ENCODE measurements around the gene RIPK4. TPM values are rescaled to one million over a fixed set of nuclear protein-coding genes. Genes with fewer than 3 reads are reported as not detected.

RIPK4 gene
- total RNA-seq, 4 donors from 2014 or later: 4.4 to 20.5 (median 10.6) TPM

DNA sequence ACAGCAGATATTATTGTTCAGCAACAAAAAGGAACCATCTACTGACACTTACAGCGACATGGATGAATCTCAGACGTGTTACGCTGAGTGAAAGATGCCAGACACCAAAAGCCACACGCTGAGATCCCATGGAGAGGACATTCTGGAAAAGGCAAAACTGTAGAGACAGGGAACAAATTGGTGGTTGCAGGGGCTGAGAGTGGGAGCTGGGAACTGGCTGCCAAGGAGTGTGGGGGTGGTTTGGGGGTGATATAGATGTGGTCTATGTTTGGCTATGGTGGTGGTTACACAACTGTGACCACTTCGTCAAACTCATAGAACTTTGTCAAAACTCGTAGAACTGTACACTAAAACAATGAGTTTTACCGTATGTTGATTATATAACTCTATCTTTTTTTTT is 57.7 kb downstream of the RIPK4 start:
- intact Hi-C loops (cut with DNase I; ENCODE audit: low total_unique reads): no loop called here
- no peaks in the 10 kb centered on the region for H3K36me3 ChIP-seq
- peaks cover 8% of the 10 kb centered on the region for H3K27me3 ChIP-seq
- in situ Hi-C loops (cut with MboI; ENCODE audit: low pct_ligation_motif_present in 1 of 4, low pct_unique_long_range_greater_than_20kb in 1 of 4, low sequenced_read_pairs in 3 of 4): no loop called here
- no peaks in the 10 kb centered on the region for H3K9me3 ChIP-seq
- no peak for DNase-seq
- no peak for TF ChIP-seq POLR2A (IDR thresholded peaks at IDR 0.05)
- TF ChIP-seq EP300 (IDR thresholded peaks at IDR 0.05; ENCODE audit: low read depth): no peak
- TF ChIP-seq POLR2AphosphoS5 (IDR thresholded peaks at IDR 0.05): no peak
- TF ChIP-seq, protein P1, sequence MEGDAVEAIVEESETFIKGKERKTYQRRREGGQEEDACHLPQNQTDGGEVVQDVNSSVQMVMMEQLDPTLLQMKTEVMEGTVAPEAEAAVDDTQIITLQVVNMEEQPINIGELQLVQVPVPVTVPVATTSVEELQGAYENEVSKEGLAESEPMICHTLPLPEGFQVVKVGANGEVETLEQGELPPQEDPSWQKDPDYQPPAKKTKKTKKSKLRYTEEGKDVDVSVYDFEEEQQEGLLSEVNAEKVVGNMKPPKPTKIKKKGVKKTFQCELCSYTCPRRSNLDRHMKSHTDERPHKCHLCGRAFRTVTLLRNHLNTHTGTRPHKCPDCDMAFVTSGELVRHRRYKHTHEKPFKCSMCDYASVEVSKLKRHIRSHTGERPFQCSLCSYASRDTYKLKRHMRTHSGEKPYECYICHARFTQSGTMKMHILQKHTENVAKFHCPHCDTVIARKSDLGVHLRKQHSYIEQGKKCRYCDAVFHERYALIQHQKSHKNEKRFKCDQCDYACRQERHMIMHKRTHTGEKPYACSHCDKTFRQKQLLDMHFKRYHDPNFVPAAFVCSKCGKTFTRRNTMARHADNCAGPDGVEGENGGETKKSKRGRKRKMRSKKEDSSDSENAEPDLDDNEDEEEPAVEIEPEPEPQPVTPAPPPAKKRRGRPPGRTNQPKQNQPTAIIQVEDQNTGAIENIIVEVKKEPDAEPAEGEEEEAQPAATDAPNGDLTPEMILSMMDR (IDR thresholded peaks at IDR 0.05): no peak
- WGBS, 2 donors (ENCODE audit: low coverage in 1 of 2): 65 to 74% methylated on average over 6 to 7 of the region's 7 CpGs
- H3K4me3 ChIP-seq: no peak overlapping the region
- H3K4me1 ChIP-seq: peaks cover 12 to 57% (median 34%) of the 10 kb centered on the region in 4 donors
- no peak overlapping the region for H3K27ac ChIP-seq

DNA sequence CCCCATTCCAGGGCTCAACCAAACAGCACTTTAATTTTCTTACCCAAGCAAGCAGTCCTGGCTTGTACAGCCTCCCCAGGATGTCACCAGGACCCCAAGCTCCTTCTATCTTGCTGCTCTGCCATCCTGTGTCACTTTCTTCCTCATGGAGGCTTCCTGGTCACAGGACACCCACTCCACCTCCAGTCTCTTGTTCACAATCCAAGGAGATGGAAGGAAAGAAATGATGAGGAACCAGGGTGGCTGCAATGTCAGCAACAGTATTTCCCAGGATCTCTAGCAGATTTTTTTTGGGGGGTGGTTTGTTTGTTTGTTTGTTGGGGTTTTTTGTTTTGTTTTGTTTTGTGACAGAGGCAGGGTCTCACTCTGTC is 58.9 kb downstream of the RIPK4 start:
- no peak overlapping the region for H3K4me3 ChIP-seq
- no peaks in the 10 kb centered on the region for H3K9me3 ChIP-seq
- peaks cover 8% of the 10 kb centered on the region for H3K27me3 ChIP-seq
- TF ChIP-seq POLR2A (IDR thresholded peaks at IDR 0.05): no peak
- TF ChIP-seq, protein P1 (IDR thresholded peaks at IDR 0.05): no peak
- no peak for TF ChIP-seq EP300 (IDR thresholded peaks at IDR 0.05; ENCODE audit: low read depth)
- TF ChIP-seq POLR2AphosphoS5 (IDR thresholded peaks at IDR 0.05): no peak
- peak overlapping the region; percentile 71 to 78 (median 74) for H3K27ac ChIP-seq
- H3K4me1 ChIP-seq: peaks cover 12 to 59% (median 36%) of the 10 kb centered on the region in 4 donors
- DNase-seq: no peak
- no peaks in the 10 kb centered on the region for H3K36me3 ChIP-seq
- in situ Hi-C loops (cut with MboI; ENCODE audit: low pct_ligation_motif_present in 1 of 4, low pct_unique_long_range_greater_than_20kb in 1 of 4, low sequenced_read_pairs in 3 of 4): no loop called here
- intact Hi-C loops (cut with DNase I; ENCODE audit: low total_unique reads): no loop called here

DNA sequence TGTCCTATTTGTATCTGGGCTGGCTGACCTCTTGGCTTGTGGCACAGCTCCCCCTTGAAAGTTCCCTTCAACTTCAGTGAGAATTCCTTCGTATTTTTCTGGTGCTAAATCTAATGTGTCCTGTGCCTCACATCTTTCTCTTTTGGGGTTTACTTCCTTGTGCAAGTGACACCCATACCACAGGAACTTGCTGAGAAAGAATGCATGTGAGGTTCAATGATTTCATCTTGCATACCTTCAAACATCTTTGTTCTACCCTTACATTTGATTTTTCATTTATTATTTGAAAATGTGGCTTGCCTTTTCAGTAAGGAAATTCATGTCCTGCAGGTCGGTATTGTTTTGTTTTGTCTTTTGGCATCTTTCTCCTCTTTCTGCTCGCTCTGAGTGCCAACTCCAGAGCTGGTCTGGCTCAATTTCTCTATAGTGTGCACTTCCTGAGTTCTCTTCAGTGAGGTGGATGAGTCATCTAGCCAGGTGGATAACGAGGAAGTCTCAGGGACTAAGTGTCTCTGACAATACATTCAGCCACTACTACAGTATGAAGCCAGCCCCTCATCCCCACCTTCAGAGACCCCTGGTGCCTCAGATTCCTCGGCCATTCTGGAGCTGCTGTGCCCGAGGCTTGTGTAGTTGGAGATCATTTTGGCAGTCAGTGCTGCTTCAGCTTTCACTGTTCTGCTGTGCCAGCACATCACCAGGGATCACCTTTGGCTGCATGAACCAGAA is 59.5 kb downstream of the RIPK4 start:
- no peaks in the 10 kb centered on the region for H3K9me3 ChIP-seq
- peak overlapping the region; percentile 71 to 78 (median 74) for H3K27ac ChIP-seq
- in situ Hi-C loops (cut with MboI; ENCODE audit: low pct_ligation_motif_present in 1 of 4, low pct_unique_long_range_greater_than_20kb in 1 of 4, low sequenced_read_pairs in 3 of 4) (no loop called here), intact Hi-C loops (cut with DNase I; ENCODE audit: low total_unique reads) (no loop called here)
- peaks cover 12 to 61% (median 39%) of the 10 kb centered on the region in 4 donors for H3K4me1 ChIP-seq
- TF ChIP-seq POLR2A (IDR thresholded peaks at IDR 0.05): no peak
- TF ChIP-seq, protein P1 (IDR thresholded peaks at IDR 0.05): no peak
- peak in 2 of 3 donors; percentile 20 to 62 for TF ChIP-seq POLR2AphosphoS5 (IDR thresholded peaks at IDR 0.05)
- no peak for TF ChIP-seq EP300 (IDR thresholded peaks at IDR 0.05; ENCODE audit: low read depth)
- no peak for DNase-seq
- no peaks in the 10 kb centered on the region for H3K36me3 ChIP-seq
- WGBS, 2 donors (ENCODE audit: low coverage in 1 of 2): 34 to 48% methylated on average over 4 to 6 of the region's 6 CpGs
- H3K27me3 ChIP-seq: peaks cover 8% of the 10 kb centered on the region
- H3K4me3 ChIP-seq: no peak overlapping the region

DNA sequence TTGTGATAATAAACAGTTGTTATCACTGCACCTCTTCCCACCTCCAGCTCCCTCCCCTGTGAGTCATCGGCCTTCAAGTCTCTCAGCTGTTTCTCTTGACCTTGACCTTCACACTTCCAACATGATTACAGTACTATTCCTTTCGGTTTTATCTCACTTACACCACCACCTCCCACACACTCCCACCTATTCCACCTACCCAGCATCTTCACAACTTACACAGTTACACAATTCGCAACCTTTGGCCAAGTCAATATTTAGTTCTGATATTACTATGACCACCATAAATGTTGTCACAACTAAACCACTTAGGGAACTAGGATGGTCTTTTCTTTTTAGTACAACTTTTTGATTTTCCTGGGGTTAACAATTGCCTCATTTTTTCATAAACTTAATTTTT is 60.2 kb downstream of the RIPK4 start:
- Histone ChIP-seq H3K27ac (peak overlapping the region; percentile 74 to 78 (median 76)), H3K9me3 (no peaks in the 10 kb centered on the region), H3K4me3 (no peak overlapping the region), H3K4me1 (peaks cover 12 to 54% (median 37%) of the 10 kb centered on the region in 4 donors), H3K36me3 (no peaks in the 10 kb centered on the region), H3K27me3 (peaks cover 2% of the 10 kb centered on the region)
- in situ Hi-C loops (cut with MboI; ENCODE audit: low pct_ligation_motif_present in 1 of 4, low pct_unique_long_range_greater_than_20kb in 1 of 4, low sequenced_read_pairs in 3 of 4): no loop called here
- intact Hi-C loops (cut with DNase I; ENCODE audit: low total_unique reads): no loop called here
- WGBS, 2 donors (ENCODE audit: low coverage in 1 of 2): 19 to 34% methylated on average over 3 of the region's 3 CpGs
- peak; percentile 69 for DNase-seq
- TF ChIP-seq POLR2AphosphoS5 (IDR thresholded peaks at IDR 0.05) (peak in 2 of 3 donors; percentile 62 to 70), POLR2A (IDR thresholded peaks at IDR 0.05) (peak; percentile 42), EP300 (IDR thresholded peaks at IDR 0.05; ENCODE audit: low read depth) (no peak)
- TF ChIP-seq, protein P1 (IDR thresholded peaks at IDR 0.05): no peak

Data from transverse colon (tissue), 4 donors.